ACC112 (cell line): ENCODE measurements around the gene S1PR1.
A peak's percentile ranks its signal among the peaks of the same experiment; 100 is the strongest.

Experiments used
- H2AFZ ChIP-seq: fragments of 200-600 bp; sonication (generic); one replicate; pipeline ENCODE4 v1.6.0; 2017; ENCODE audit warnings: antibody characterized with exemption, low read length; ENCODE audit not compliant: unreplicated experiment
- H3K27ac ChIP-seq: fragments of 200-600 bp; sonication (generic); 2 replicates; pipeline ENCODE4 v1.5.1; 2014; ENCODE audit warnings: low read depth, mild to moderate bottlenecking, antibody characterized with exemption, low read length, moderate library complexity
- H3K27me3 ChIP-seq: fragments of 200-600 bp; sonication (generic); 2 replicates; pipeline ENCODE4 v1.6.1; 2014; ENCODE audit warnings: mild to moderate bottlenecking, antibody characterized with exemption, low read length, moderate library complexity, mixed read lengths; ENCODE audit not compliant: insufficient read depth
- H3K36me3 ChIP-seq: fragments of 200-600 bp; sonication (generic); 2 replicates; pipeline ENCODE4 v1.6.1; 2016; ENCODE audit warnings: mild to moderate bottlenecking, antibody characterized with exemption, low read length, moderate library complexity, mixed read lengths; ENCODE audit not compliant: insufficient read depth
- H3K4me1 ChIP-seq: fragments of 200-600 bp; sonication (generic); one replicate; pipeline ENCODE4 v1.6.1; 2016; ENCODE audit warnings: low read length, mixed read lengths; ENCODE audit not compliant: insufficient read depth, unreplicated experiment, control insufficient read depth
- H3K4me3 ChIP-seq: fragments of 200-600 bp; sonication (generic); 2 replicates; pipeline ENCODE4 v1.5.1; 2014; ENCODE audit warnings: mild to moderate bottlenecking, low read depth, low read length
- H3K79me2 ChIP-seq: fragments of 200-600 bp; sonication (generic); one replicate; pipeline ENCODE4 v1.6.0; 2016; ENCODE audit warnings: low read length; ENCODE audit not compliant: control insufficient read depth, unreplicated experiment, insufficient read depth

S1PR1 gene

GRCh38 chr1:101238031-101238628, 1.3 kb downstream of the S1PR1 start:
- Histone ChIP-seq H3K4me3 (peak overlapping the region; percentile 88), H3K4me1 (peaks cover 10% of the 10 kb centered on the region), H3K27ac (no peak overlapping the region), H3K36me3 (no peaks in the 10 kb centered on the region), H2AFZ (peak overlapping the region; percentile 34), H3K27me3 (no peaks in the 10 kb centered on the region), H3K79me2 (no peaks in the 10 kb centered on the region)

GRCh38 chr1:101238681-101239094, 1.9 kb downstream of the S1PR1 start:
- no peaks in the 10 kb centered on the region for H3K27me3 ChIP-seq
- H3K4me3 ChIP-seq: peak overlapping the region; percentile 88; the same call in 1 of the 2 replicates
- H3K27ac ChIP-seq: no peak overlapping the region
- H2AFZ ChIP-seq: no peak overlapping the region
- H3K36me3 ChIP-seq: no peaks in the 10 kb centered on the region
- peaks cover 10% of the 10 kb centered on the region for H3K4me1 ChIP-seq
- no peaks in the 10 kb centered on the region for H3K79me2 ChIP-seq

- no peaks in the 10 kb centered on the region for H3K36me3 ChIP-seq
- H2AFZ ChIP-seq: no peak overlapping the region
- no peaks in the 10 kb centered on the region for H3K79me2 ChIP-seq
- H3K4me3 ChIP-seq: no peak overlapping the region
- H3K4me1 ChIP-seq: peaks cover 10% of the 10 kb centered on the region
- no peak overlapping the region for H3K27ac ChIP-seq
- H3K27me3 ChIP-seq: no peaks in the 10 kb centered on the region
Measured at GRCh38 chr1:101239095-101240040, 2.5 kb downstream of the S1PR1 start.

DNA sequence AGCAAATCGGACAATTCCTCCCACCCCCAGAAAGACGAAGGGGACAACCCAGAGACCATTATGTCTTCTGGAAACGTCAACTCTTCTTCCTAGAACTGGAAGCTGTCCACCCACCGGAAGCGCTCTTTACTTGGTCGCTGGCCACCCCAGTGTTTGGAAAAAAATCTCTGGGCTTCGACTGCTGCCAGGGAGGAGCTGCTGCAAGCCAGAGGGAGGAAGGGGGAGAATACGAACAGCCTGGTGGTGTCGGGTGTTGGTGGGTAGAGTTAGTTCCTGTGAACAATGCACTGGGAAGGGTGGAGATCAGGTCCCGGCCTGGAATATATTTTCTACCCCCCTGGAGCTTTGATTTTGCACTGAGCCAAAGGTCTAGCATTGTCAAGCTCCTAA, 3.2 kb downstream of the S1PR1 start:
- H3K79me2 ChIP-seq: no peaks in the 10 kb centered on the region
- no peak overlapping the region for H3K27ac ChIP-seq
- no peaks in the 10 kb centered on the region for H3K27me3 ChIP-seq
- H3K4me3 ChIP-seq: no peak overlapping the region
- peaks cover 10% of the 10 kb centered on the region for H3K4me1 ChIP-seq
- H2AFZ ChIP-seq: no peak overlapping the region
- H3K36me3 ChIP-seq: no peaks in the 10 kb centered on the region

DNA sequence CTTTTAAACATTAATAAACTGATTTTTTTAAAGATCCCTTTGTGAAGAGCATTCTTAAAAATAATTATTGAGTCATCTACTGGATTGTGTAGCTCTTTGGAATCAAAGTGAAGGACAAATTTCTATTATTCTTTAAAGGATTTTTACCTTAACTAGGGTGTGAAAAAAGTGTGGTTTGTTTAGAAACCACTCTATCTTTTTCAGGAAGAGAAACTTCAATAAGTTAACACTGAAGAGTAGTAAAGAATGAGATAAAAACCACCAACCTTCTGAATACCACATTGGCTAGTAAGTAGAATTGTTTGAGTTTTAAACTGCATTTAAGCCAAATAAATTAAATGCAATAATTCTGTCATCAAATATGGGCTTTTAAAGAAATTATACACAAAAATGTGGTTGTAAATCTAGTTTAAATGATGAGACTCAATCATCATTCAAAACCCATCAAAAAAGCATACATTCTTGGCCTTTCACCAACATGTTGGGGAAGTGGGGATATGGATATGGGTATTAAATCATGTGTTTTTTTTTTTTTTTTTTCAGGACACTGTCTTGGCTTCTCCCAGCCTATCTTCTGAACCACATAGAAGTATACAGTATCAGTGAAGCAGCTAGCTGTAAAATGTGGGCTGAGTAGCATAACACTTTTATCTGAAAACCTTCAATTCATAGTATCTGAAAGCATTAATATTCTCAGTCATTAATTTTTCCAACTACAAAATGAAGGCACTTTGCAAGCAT, 4.8 kb downstream of the S1PR1 start:
- no peaks in the 10 kb centered on the region for H3K27me3 ChIP-seq
- no peak overlapping the region for H3K4me3 ChIP-seq
- H3K79me2 ChIP-seq: no peaks in the 10 kb centered on the region
- no peak overlapping the region for H2AFZ ChIP-seq
- H3K27ac ChIP-seq: no peak overlapping the region
- peaks cover 10% of the 10 kb centered on the region for H3K4me1 ChIP-seq
- no peaks in the 10 kb centered on the region for H3K36me3 ChIP-seq

- H3K4me3 ChIP-seq: no peak overlapping the region
- no peaks in the 10 kb centered on the region for H3K27me3 ChIP-seq
- peaks cover 10% of the 10 kb centered on the region for H3K4me1 ChIP-seq
- H3K27ac ChIP-seq: no peak overlapping the region
- H3K36me3 ChIP-seq: no peaks in the 10 kb centered on the region
- H3K79me2 ChIP-seq: no peaks in the 10 kb centered on the region
- H2AFZ ChIP-seq: no peak overlapping the region
Measured at GRCh38 chr1:101242324-101243050, 5.7 kb downstream of the S1PR1 start.

GRCh38 chr1:101243751-101244150, 6.9 kb downstream of the S1PR1 start:
- Histone ChIP-seq H3K27ac (no peak overlapping the region), H3K36me3 (no peaks in the 10 kb centered on the region), H3K4me3 (no peak overlapping the region), H3K79me2 (no peaks in the 10 kb centered on the region), H3K27me3 (no peaks in the 10 kb centered on the region), H3K4me1 (peaks cover 5% of the 10 kb centered on the region), H2AFZ (no peak overlapping the region)

GRCh38 chr1:101244842-101245241, 8.0 kb downstream of the S1PR1 start:
- Histone ChIP-seq H3K79me2 (no peaks in the 10 kb centered on the region), H2AFZ (no peak overlapping the region), H3K27ac (no peak overlapping the region), H3K27me3 (no peaks in the 10 kb centered on the region), H3K4me1 (peaks cover 5% of the 10 kb centered on the region), H3K36me3 (no peaks in the 10 kb centered on the region), H3K4me3 (no peak overlapping the region)

- peaks cover 5% of the 10 kb centered on the region for H3K4me1 ChIP-seq
- no peak overlapping the region for H3K27ac ChIP-seq
- no peak overlapping the region for H3K4me3 ChIP-seq
Measured at GRCh38 chr1:101245246-101245927, 8.6 kb downstream of the S1PR1 start.

More at GRCh38 chr1:101245246-101245927, 8.6 kb downstream of the S1PR1 start:
- Histone ChIP-seq H3K79me2 (no peaks in the 10 kb centered on the region), H3K27me3 (no peaks in the 10 kb centered on the region), H2AFZ (no peak overlapping the region), H3K36me3 (no peaks in the 10 kb centered on the region)
